Stimulated activated naive CD8-positive, alpha-beta T cell treated with anti-CD3 and anti-CD28 coated beads, Interleukin-15, amount 100 ng/mL, for 72 hours (primary cell): ENCODE measurements around the gene STRIP2.
"Not testable (repeated sequence)": the region's sequence is repeated elsewhere in the genome, so short reads cannot be mapped to it uniquely, and the experiment has no call there.

ENCODE experiments used
- ATAC-seq: fragments of 150-1000 bp; cut with Tn5 transposase; 2 replicates; pipeline ENCODE4 v1.10.0; 2021; ENCODE audit warnings: mild to moderate bottlenecking, moderate library complexity
- DNase-seq, 2 donors: peaks; one replicate each; pipeline ENCODE4 v3.0.0; 2021 to 2022
- H3K27ac Mint-ChIP-seq, 2 donors: one replicate each; pipeline ENCODE4 v1.8.0; 2022; ENCODE audit warnings: mild to moderate bottlenecking in 2 of 2, mixed read lengths in 2 of 2, moderate library complexity in 2 of 2
- H3K27me3 Mint-ChIP-seq: one replicate; pipeline ENCODE4 v1.8.0; 2022; ENCODE audit warnings: mixed read lengths
- H3K4me1 Mint-ChIP-seq: one replicate; pipeline ENCODE4 v1.8.0; 2022; ENCODE audit warnings: mild to moderate bottlenecking, mixed read lengths
- H3K4me3 Mint-ChIP-seq, 2 donors: one replicate each; pipeline ENCODE4 v1.8.0; 2022; ENCODE audit warnings: mild to moderate bottlenecking in 2 of 2, mixed read lengths in 2 of 2, moderate library complexity in 1 of 2
- H3K9me3 Mint-ChIP-seq, 2 donors: one replicate each; pipeline ENCODE4 v1.8.0; 2022; ENCODE audit warnings: mixed read lengths in 2 of 2

Gene STRIP2

GRCh38 chr7:129401967-129402860 is 32.0 kb upstream of the STRIP2 start:
- ATAC-seq: peak; percentile 92
- peaks cover 18% of the 10 kb centered on the region for H3K4me1 Mint-ChIP-seq
- no peak overlapping the region for H3K4me3 Mint-ChIP-seq
- no peaks in the 10 kb centered on the region for H3K9me3 Mint-ChIP-seq
- H3K27me3 Mint-ChIP-seq: no peaks in the 10 kb centered on the region
- DNase-seq: peak in 1 of 2 donors; percentile 29
- H3K27ac Mint-ChIP-seq: no peak overlapping the region

DNA sequence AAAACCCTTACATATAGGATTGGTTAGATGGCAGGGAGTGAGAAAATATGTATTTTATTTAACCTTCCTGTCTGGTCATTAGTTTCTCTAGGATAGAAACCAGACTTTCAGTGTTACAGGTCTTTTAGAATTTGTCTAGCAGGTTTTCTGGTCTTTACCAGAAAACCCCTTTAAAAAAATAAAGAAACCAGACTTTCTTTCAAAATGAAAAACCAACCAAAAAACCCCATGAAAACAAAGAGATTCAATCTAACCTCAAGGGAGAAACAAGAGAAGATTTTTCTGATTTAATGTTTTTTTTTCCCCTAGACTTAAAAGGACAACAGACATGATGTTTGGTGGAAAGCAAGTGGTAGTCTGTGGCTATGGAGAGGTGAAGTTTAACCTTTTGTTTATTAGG is 28.7 kb upstream of the STRIP2 start:
- peak; percentile 72 for ATAC-seq
- no peak overlapping the region for H3K27ac Mint-ChIP-seq
- no peak for DNase-seq

GRCh38 chr7:129410238-129410637 is 24.0 kb upstream of the STRIP2 start:
- DNase-seq, H3K27ac Mint-ChIP-seq, ATAC-seq, H3K27me3 Mint-ChIP-seq, H3K4me1 Mint-ChIP-seq, H3K9me3 Mint-ChIP-seq, H3K4me3 Mint-ChIP-seq: not testable (repeated sequence)

More for the DNA sequence above, 28.7 kb upstream of the STRIP2 start:
- Mint-ChIP-seq H3K4me1 (peaks cover 18% of the 10 kb centered on the region), H3K4me3 (peak overlapping the region in 1 of 2 donors; percentile 36), H3K9me3 (no peaks in the 10 kb centered on the region), H3K27me3 (no peaks in the 10 kb centered on the region)

DNA sequence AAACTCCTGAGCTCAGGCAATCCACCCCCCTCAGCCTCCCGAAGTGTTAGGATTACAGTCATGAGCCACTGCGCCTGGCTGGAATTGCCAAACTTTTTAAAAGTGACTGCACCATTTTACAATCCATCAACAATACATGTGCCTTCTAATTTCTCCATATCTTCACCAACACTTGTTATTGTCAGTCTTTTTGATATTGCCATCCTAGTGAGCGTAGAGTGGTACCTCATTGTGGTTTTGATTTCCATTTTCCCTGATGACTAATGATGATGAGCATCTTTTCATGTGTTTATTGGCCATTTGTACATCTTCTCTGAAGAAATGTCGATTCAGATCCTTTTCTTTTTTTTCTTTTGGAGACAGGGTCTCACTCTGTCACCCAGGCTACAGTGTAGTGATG is 21.7 kb upstream of the STRIP2 start:
- no peaks in the 10 kb centered on the region for H3K4me1 Mint-ChIP-seq
- ATAC-seq (no peak), DNase-seq (no peak)
- no peak overlapping the region for H3K27ac Mint-ChIP-seq
- no peaks in the 10 kb centered on the region for H3K27me3 Mint-ChIP-seq
- H3K9me3 Mint-ChIP-seq: peaks cover 0 to 7% of the 10 kb centered on the region in 2 donors
- no peak overlapping the region for H3K4me3 Mint-ChIP-seq

DNA sequence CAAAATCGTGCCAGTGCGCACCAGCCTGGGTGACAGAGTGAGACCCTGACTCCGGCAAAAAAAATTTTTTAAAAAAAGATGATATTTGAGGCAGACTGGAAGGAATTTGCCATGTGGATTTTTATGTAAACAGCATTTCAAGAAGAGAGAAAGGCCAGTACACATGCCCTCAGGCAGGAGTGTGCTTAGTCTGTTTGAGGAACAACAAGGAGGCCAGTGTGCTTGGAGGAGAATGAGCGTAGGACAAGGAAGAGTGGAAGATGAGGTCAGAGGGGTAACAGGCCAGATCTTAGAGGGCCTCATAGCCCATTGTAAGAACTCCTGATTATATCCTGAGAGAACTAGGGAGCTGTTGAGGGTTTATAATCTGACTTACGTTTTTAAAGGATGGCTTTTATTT is 17.2 kb upstream of the STRIP2 start:
- no peaks in the 10 kb centered on the region for H3K4me1 Mint-ChIP-seq
- no peak overlapping the region for H3K27ac Mint-ChIP-seq
- ATAC-seq (no peak), DNase-seq (no peak)
- peaks cover 0 to 7% of the 10 kb centered on the region in 2 donors for H3K9me3 Mint-ChIP-seq
- H3K27me3 Mint-ChIP-seq: no peaks in the 10 kb centered on the region
- no peak overlapping the region for H3K4me3 Mint-ChIP-seq

DNA sequence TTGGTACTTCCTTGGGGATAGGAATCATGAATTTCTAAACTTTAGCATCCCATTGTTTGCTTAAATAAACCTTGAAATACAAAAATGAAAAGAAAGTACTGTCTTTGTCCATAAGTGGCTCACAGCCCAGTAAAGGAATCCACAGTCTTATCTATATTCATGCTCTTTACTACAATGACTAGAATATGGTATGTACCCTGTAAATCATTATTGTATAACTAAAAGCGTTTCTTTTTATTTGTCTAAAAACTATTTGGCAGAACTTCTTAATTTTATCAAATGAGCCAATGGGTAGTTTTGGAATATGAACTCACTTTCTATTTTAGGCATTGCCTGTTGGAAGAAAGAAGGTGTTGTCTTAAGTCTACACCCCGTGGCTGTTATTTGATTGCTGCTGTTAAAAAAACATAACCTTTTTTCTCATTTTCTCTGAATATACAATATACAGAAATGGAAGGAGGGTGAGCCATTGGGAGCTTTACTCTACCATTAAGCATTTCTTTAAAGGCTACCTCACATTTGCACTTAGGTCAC is 12.4 kb upstream of the STRIP2 start:
- no peaks in the 10 kb centered on the region for H3K9me3 Mint-ChIP-seq
- ATAC-seq (no peak), DNase-seq (no peak)
- H3K4me3 Mint-ChIP-seq: no peak overlapping the region
- no peak overlapping the region for H3K27ac Mint-ChIP-seq
- H3K27me3 Mint-ChIP-seq: no peaks in the 10 kb centered on the region
- no peaks in the 10 kb centered on the region for H3K4me1 Mint-ChIP-seq

- Mint-ChIP-seq H3K4me3 (no peak overlapping the region), H3K27me3 (no peaks in the 10 kb centered on the region), H3K4me1 (no peaks in the 10 kb centered on the region), H3K27ac (no peak overlapping the region), H3K9me3 (no peaks in the 10 kb centered on the region)
- ATAC-seq (no peak), DNase-seq (no peak)
Observed at GRCh38 chr7:129422727-129423126, 11.5 kb upstream of the STRIP2 start.

GRCh38 chr7:129423700-129424410 is 10.4 kb upstream of the STRIP2 start:
- no peak for ATAC-seq
- no peak overlapping the region for H3K4me3 Mint-ChIP-seq
- no peaks in the 10 kb centered on the region for H3K27me3 Mint-ChIP-seq
- no peak for DNase-seq
- H3K27ac Mint-ChIP-seq: no peak overlapping the region
- no peaks in the 10 kb centered on the region for H3K4me1 Mint-ChIP-seq
- no peaks in the 10 kb centered on the region for H3K9me3 Mint-ChIP-seq

- H3K9me3 Mint-ChIP-seq: no peaks in the 10 kb centered on the region
- no peak for DNase-seq
- no peak overlapping the region for H3K27ac Mint-ChIP-seq
- no peak overlapping the region for H3K4me3 Mint-ChIP-seq
- no peak for ATAC-seq
- peaks cover under 1% of the 10 kb centered on the region for H3K27me3 Mint-ChIP-seq
- no peaks in the 10 kb centered on the region for H3K4me1 Mint-ChIP-seq
Observed at GRCh38 chr7:129426482-129426881, 7.8 kb upstream of the STRIP2 start.

DNA sequence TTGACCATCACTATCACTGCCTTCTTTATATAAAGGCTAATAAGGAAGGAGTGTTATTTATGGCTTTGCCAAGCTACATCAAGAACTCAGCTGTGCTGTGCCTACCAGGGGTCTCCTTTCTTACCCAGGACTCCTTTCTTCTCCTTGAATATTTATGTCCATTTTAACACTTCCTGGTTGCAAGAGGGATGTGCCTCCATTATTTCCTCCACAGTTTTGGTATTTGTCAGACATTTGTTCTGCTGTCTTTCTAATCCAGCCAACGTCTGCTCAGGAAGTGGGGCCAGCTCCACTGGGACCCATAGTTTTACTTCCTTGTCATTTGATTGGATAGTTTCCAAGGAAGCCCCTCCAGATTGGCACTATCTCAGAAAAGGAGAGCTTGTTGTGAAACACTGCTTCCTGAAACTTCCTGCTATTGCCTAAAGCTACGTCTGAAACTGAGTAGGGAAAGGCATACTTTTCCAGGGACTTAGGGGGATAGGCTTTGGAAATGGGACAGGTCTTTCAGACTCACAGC is 6.6 kb upstream of the STRIP2 start:
- ATAC-seq: no peak
- Mint-ChIP-seq H3K4me3 (no peak overlapping the region), H3K9me3 (no peaks in the 10 kb centered on the region), H3K27ac (no peak overlapping the region), H3K27me3 (peaks cover 12% of the 10 kb centered on the region), H3K4me1 (peaks cover 2% of the 10 kb centered on the region)
- no peak for DNase-seq

- H3K27ac Mint-ChIP-seq: no peak overlapping the region
- peaks cover 36% of the 10 kb centered on the region for H3K4me1 Mint-ChIP-seq
- no peak for ATAC-seq
- H3K9me3 Mint-ChIP-seq: no peaks in the 10 kb centered on the region
- DNase-seq: no peak
- peaks cover 45% of the 10 kb centered on the region for H3K27me3 Mint-ChIP-seq
- H3K4me3 Mint-ChIP-seq: no peak overlapping the region
Observed at GRCh38 chr7:129431911-129432643, 2.2 kb upstream of the STRIP2 start.

GRCh38 chr7:129434675-129435318 is 565 bp downstream of the STRIP2 start:
- peak overlapping the region; percentile 96 to 97 for H3K4me3 Mint-ChIP-seq
- H3K27ac Mint-ChIP-seq: peak overlapping the region; percentile 22 to 91
- peaks cover 52% of the 10 kb centered on the region for H3K4me1 Mint-ChIP-seq

DNA sequence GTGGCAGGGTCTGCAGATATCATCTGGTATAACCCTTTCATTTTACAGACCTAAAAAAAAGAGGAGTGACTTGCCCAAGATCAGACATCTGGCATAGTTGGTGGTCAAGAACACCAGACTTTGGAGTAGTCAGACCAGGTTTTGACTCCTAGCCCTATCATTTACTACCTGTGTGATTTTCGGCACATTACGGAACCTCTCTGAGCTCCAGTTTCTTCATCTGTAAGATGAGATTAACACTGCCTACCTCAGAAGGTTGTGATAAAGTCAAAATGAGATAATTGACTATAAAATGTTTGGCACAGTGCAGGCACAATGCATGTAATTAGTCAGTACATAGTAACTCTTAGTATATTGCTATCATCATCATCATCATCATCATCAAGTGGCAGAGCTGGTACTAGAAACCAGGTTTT is 1.2 kb downstream of the STRIP2 start:
- no peak for ATAC-seq
- DNase-seq: no peak
- peak overlapping the region in 1 of 2 donors; percentile 91 for H3K27ac Mint-ChIP-seq
- peak overlapping the region; percentile 96 to 97 for H3K4me3 Mint-ChIP-seq
- H3K27me3 Mint-ChIP-seq: peaks cover 45% of the 10 kb centered on the region
- H3K9me3 Mint-ChIP-seq: no peaks in the 10 kb centered on the region
- peaks cover 58% of the 10 kb centered on the region for H3K4me1 Mint-ChIP-seq

More at GRCh38 chr7:129434675-129435318, 565 bp downstream of the STRIP2 start:
- Mint-ChIP-seq H3K27me3 (peaks cover 45% of the 10 kb centered on the region), H3K9me3 (no peaks in the 10 kb centered on the region)
- DNase-seq (peak in 1 of 2 donors; percentile 10), ATAC-seq (no peak)

DNA sequence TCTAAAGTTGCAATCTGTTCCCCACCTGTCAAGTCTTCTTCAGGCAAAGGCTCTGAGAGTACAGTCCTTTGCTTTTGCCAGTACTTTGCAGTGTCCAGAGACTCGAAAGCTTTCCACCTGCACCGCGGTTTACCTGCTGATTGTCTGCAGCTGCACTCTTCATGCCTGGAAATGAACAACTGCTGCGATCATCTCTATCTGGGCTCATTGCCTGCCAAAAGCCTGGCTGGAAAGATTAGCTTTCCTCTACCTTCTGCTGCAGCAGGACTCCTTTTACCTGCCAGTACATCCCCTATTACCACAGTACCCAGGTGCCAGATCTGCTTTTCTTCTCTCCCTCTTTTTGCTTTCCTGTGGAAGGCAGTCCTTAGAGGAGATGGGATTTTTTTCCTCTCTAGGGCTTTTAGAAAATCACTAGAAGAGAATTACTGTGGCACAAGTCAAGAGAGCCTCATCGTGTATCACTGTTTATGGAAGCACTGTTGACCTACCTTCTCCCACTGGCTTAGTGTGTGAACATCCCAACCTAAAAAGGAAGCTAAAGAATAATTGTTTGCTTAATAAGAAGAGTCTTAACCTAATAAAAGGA is 2.2 kb downstream of the STRIP2 start:
- H3K4me1 Mint-ChIP-seq: peaks cover 60% of the 10 kb centered on the region
- peaks cover 45% of the 10 kb centered on the region for H3K27me3 Mint-ChIP-seq
- H3K27ac Mint-ChIP-seq: no peak overlapping the region
- DNase-seq (no peak), ATAC-seq (no peak)
- H3K4me3 Mint-ChIP-seq: peak overlapping the region in 1 of 2 donors; percentile 97
- H3K9me3 Mint-ChIP-seq: no peaks in the 10 kb centered on the region
